ENCODE results near the gene CHPF2. TPM values are rescaled to one million over a fixed set of nuclear protein-coding genes. Genes with fewer than 3 reads are reported as not detected.
A peak's percentile ranks its signal among the peaks of the same experiment; 100 is the strongest.

Gene CHPF2
- total and polyA plus RNA-seq, 2 of the 13 experiments (the other 11 are each of a cell fraction or from before 2014, with no cell fraction given) = 15.4 to 21.5 TPM

DNA sequence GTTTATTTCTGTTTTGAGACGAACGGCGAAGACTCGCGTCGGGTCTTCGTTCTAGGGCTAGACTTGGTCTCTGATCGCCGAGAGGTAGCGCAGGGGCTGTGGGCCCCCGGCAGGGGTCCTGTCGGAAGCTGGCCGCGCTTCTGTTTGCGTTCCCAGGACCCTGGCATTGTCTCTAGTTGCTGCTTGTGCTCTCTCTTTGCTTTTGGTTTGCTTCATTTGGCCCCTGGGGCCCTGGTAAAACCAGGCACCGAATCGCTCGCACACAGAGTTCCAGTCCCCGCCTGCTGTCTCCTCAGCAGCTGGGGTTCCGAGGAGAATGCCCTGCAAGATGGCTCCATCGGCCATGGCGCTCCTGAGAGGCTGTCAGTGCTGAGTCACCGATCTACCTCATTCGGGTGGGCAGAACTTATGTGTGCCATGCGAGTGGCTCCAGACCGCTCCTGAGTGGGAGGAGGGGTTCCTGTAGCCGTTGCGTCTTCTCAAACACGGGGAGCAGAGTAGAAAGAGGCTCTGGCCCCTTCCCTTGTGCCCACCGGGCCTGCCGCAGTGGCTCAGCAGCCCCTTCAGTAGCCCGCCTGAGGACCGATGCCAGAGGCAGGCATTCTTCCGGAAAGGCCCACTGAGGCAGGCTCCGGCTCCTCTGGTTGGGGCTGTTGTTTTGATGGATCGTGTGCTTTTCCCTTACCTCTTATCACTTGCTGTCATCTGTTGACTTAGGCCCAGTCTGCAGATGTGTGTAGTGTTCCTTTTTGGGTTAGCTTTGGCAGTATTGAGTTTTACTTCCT is 826 bp downstream of the CHPF2 start:
- peaks cover 12% of the 10 kb centered on the region; the same call in 1 of the 2 replicates for H4K20me1 ChIP-seq (ENCODE audit: insufficient read depth, low read length)
- DNase-seq (ENCODE audit: low spot score) (peak; percentile 45), ATAC-seq (peak; percentile 71), FAIRE-seq (no peak)
- TSS peak; percentile 75 for BruUV-seq (replicated peaks)
- peak overlapping the region; percentile 81 for H3K9ac ChIP-seq (ENCODE audit: insufficient read depth, low read depth, low read length)
- peak overlapping the region; percentile 90 to 98 (median 91) for H3K4me3 ChIP-seq (replicated peaks in 1 of 3; ENCODE audit: insufficient read depth in 1 of 3, low read depth in 2 of 3, low read length in 3 of 3)
- H3K4me2 ChIP-seq (ENCODE audit: low read depth, low read length) = peak overlapping the region; percentile 96
- WGBS (ENCODE audit: low lambda C conversion rate) = 1% methylated on average over 24 of the region's 36 CpGs
- H3K4me1 ChIP-seq (ENCODE audit: insufficient read depth, low read length) = peaks cover 31% of the 10 kb centered on the region
- H3K27me3 ChIP-seq (ENCODE audit: control insufficient read depth in 1 of 2, insufficient read depth in 2 of 2, low read length in 2 of 2) = no peaks in the 10 kb centered on the region; a peak in 1 of 5 replicates
- H3K9me3 ChIP-seq (ENCODE audit: low read length) = no peaks in the 10 kb centered on the region
- H3K27ac ChIP-seq (ENCODE audit: extremely low read length, insufficient read depth, low read length) = peak overlapping the region; percentile 62
- intact Hi-C loops (cut with micrococcal nuclease; ENCODE audit: unreplicated experiment) = loop anchor here (2.0 kb wide), 1 partner anchor 16 kb away; the partner anchor contains the start of gene SMARCD3
- CTCF ChIA-PET (ENCODE audit: low intra/inter-chr PET ratio, low total read pairs) = no interaction called here
- no peak overlapping the region for H2AFZ ChIP-seq (ENCODE audit: low read length)
- in situ Hi-C loops (cut with HindIII; ENCODE audit: extremely low pct_ligation_motif_present, low pct_unique_long_range_greater_than_20kb) = no loop called here
- H3K79me2 ChIP-seq (ENCODE audit: insufficient read depth, low read length) = peaks cover 22% of the 10 kb centered on the region
- H3K36me3 ChIP-seq (replicated peaks in 1 of 2; ENCODE audit: control insufficient read depth in 1 of 2, insufficient read depth in 2 of 2, low read length in 2 of 2) = peaks cover 6 to 32% of the 10 kb centered on the region in 2 experiments; a peak in 4 of 5 replicates
- POLR2A ChIA-PET = interaction anchor here (0.7 to 1.3 kb wide), 7 partner anchors 9 to 170 kb away, joined by 3 to 8 read pairs (median 3); partner anchors contain the start of genes FASTK and NUB1
- TF ChIP-seq ZNF274 (CRISPR knock-in tag; IDR thresholded peaks at IDR 0.05) (0 out of 2 replicates have a peak, but pooled peaks have one; percentile 8), ZNF138 (CRISPR knock-in tag; IDR thresholded peaks at IDR 0.05; ENCODE audit: low read depth) (no peak), ZNF629 (CRISPR knock-in tag; conservative IDR thresholded peaks at IDR 0.05) (peak; percentile 36; the same call in 1 of the 2 replicates), MED1 (CRISPR knock-in tag; IDR thresholded peaks at IDR 0.05) (0 out of 2 replicates have a peak, but pooled peaks have one; percentile 27), ZNF75D (CRISPR knock-in tag; IDR thresholded peaks at IDR 0.05; ENCODE audit: borderline replicate concordance) (no peak), ZNF557 (CRISPR knock-in tag; IDR thresholded peaks at IDR 0.05) (peak; percentile 40; the same call in 1 of the 2 replicates), RXRA (CRISPR knock-in tag; IDR thresholded peaks at IDR 0.05) (0 out of 2 replicates have a peak, but pooled peaks have one; percentile 9), TARDBP (CRISPR knock-in tag; IDR thresholded peaks at IDR 0.05) (peak; percentile 62; the same call in 1 of the 2 replicates), ARID2 (CRISPR knock-in tag; IDR thresholded peaks at IDR 0.05; ENCODE audit: borderline replicate concordance) (peak; percentile 55; the same call in 1 of the 2 replicates), POLR2G (IDR thresholded peaks at IDR 0.05; ENCODE audit: low read depth, low read length) (peak; percentile 28; the same call in 1 of the 2 replicates), GABPA (IDR thresholded peaks at IDR 0.05; ENCODE audit: low read depth, low read length) (peak; percentile 5; the same call in 1 of the 2 replicates), GABPA (CRISPR knock-in tag; IDR thresholded peaks at IDR 0.05; ENCODE audit: low read depth) (peak; percentile 16; the same call in 1 of the 2 replicates), NFE2L1 (CRISPR knock-in tag; IDR thresholded peaks at IDR 0.05; ENCODE audit: borderline replicate concordance) (peak; percentile 74; the same call in 1 of the 2 replicates), FOXJ3 (CRISPR knock-in tag; IDR thresholded peaks at IDR 0.05; ENCODE audit: borderline replicate concordance) (0 out of 2 replicates have a peak, but pooled peaks have one; percentile 30), SAP130 (CRISPR knock-in tag; IDR thresholded peaks at IDR 0.05; ENCODE audit: low read depth) (peak; percentile 60), BORCS8-MEF2B (CRISPR knock-in tag; IDR thresholded peaks at IDR 0.05) (peak; percentile 55; the same call in 1 of the 2 replicates), YEATS2 (CRISPR knock-in tag; IDR thresholded peaks at IDR 0.05; ENCODE audit: borderline replicate concordance) (peak; percentile 17; the same call in 1 of the 2 replicates), ZNF724P (CRISPR knock-in tag; IDR thresholded peaks at IDR 0.05; ENCODE audit: borderline replicate concordance) (no peak), NFE2L2 (IDR thresholded peaks at IDR 0.05; ENCODE audit: low read length) (peak; percentile 55; the same call in 1 of the 2 replicates), FOSL2 (CRISPR knock-in tag; IDR thresholded peaks at IDR 0.05) (peak; percentile 76), MAFK (conservative IDR thresholded peaks at IDR 0.05 in 1 of 2, IDR thresholded peaks at IDR 0.05 in 1 of 2; ENCODE audit: low read length in 2 of 2) (peak in 1 of 2 experiments; percentile 26; a peak in 1 of 4 replicates)
- TF ChIP-seq, protein P1, sequence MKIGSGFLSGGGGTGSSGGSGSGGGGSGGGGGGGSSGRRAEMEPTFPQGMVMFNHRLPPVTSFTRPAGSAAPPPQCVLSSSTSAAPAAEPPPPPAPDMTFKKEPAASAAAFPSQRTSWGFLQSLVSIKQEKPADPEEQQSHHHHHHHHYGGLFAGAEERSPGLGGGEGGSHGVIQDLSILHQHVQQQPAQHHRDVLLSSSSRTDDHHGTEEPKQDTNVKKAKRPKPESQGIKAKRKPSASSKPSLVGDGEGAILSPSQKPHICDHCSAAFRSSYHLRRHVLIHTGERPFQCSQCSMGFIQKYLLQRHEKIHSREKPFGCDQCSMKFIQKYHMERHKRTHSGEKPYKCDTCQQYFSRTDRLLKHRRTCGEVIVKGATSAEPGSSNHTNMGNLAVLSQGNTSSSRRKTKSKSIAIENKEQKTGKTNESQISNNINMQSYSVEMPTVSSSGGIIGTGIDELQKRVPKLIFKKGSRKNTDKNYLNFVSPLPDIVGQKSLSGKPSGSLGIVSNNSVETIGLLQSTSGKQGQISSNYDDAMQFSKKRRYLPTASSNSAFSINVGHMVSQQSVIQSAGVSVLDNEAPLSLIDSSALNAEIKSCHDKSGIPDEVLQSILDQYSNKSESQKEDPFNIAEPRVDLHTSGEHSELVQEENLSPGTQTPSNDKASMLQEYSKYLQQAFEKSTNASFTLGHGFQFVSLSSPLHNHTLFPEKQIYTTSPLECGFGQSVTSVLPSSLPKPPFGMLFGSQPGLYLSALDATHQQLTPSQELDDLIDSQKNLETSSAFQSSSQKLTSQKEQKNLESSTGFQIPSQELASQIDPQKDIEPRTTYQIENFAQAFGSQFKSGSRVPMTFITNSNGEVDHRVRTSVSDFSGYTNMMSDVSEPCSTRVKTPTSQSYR (CRISPR knock-in tag; IDR thresholded peaks at IDR 0.05; ENCODE audit: borderline replicate concordance) = 0 out of 2 replicates have a peak, but pooled peaks have one; percentile 7

Data from HepG2 (cell line).